Stimulated activated CD8-positive, alpha-beta memory T cell treated with anti-CD3 and anti-CD28 coated beads, Interleukin-12 subunit alpha, Interleukin-12 subunit beta, amount 100 ng/mL, for 1 hour (primary cell): ENCODE measurements around the gene FOXC2.
"Not testable (repeated sequence)": the region's sequence is repeated elsewhere in the genome, so short reads cannot be mapped to it uniquely, and the experiment has no call there.

ENCODE experiments used
- DNase-seq: peaks from one replicate; pipeline ENCODE4 v3.0.0-alpha.2; 2020; ENCODE audit warnings: low read depth

The FOXC2 gene

DNA sequence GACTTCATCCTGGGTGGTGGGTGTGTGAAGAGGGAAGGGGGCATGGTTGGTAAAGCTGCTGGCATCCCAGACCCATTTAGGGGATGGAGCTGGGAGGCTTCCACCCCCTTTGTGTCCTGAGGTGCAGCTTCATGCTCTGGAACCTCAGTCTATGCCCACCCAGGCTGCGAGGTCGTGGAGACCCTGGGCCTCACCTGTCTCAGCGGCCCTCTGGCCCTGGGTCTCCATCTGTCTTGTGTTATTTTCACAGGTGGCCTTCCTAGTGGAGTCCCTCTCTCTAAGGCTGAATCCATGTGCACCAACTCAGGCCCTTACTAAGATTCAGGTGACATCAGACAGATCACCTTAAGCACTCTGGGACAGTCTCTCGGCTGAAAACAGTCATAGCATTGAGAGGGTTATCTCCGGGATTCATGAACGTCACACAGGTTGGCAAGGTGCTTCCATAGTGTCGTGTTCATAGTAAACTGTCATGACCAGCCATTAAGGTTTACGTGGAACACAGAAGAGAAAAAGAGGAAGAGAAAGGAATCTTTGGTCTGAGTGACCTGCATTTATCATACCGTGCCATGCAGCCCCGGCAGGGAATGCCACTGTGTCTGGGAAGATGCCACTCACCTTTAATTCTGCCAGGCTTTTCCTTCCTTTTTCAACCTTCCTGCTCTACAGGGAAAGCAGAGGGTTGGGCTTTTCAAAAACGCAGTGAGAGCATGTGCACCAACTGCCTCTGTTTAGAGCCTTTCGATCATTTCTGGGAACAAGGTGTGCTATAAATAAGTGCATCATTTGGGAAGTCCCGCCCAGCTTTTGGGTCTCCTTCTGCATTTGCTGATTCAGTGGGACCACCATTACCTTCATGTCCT, 7.2 kb downstream of the FOXC2 start:
- no peak for DNase-seq

DNA sequence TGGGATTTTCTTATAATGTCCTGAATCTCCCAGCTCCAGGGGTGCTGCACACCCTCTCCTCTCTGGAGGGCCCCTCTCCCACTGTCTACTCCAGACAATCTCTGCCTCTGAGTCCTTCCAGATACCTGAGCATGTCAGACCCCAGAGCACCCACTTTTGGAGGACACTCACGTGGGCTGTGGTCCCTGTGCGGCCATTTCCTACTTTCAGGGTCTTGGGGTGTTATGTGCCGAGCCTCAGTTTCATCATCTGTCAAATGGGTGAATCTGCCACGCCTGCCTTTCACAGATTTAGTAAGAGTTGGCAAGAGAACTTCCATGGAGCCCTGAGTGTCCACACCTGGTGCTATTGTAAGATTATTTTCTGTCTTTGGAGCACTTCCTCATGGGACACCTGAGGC, 8.0 kb downstream of the FOXC2 start:
- DNase-seq, result no peak

DNA sequence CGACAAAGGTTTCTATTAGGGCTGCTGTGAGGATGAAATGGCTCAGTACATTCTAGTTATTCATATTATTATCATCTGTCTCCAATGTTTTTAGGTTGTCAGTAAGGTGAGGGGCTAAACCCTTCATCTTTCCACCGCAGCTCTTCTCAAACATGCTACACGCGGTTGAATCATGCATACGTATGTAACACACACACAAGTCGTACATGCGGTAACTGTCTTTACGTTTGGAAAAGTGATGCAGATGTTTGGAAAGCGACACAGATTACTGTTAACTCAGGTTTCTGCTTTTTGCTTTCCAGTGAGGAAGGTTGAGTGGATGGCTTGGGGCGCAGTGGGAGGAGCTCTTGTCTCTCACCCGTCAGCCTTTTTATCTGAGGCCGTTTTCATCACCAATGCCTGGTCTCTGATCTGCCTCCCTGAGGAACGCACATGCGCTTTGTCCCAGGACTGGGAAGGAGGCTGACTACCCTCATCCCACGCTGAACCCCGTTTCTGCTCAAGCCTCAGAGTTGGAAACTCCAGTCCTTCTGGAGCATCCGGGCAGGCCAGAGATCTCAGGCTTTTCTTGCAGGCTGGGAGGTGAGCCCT, 8.6 kb downstream of the FOXC2 start:
- DNase-seq, result no peak

DNA sequence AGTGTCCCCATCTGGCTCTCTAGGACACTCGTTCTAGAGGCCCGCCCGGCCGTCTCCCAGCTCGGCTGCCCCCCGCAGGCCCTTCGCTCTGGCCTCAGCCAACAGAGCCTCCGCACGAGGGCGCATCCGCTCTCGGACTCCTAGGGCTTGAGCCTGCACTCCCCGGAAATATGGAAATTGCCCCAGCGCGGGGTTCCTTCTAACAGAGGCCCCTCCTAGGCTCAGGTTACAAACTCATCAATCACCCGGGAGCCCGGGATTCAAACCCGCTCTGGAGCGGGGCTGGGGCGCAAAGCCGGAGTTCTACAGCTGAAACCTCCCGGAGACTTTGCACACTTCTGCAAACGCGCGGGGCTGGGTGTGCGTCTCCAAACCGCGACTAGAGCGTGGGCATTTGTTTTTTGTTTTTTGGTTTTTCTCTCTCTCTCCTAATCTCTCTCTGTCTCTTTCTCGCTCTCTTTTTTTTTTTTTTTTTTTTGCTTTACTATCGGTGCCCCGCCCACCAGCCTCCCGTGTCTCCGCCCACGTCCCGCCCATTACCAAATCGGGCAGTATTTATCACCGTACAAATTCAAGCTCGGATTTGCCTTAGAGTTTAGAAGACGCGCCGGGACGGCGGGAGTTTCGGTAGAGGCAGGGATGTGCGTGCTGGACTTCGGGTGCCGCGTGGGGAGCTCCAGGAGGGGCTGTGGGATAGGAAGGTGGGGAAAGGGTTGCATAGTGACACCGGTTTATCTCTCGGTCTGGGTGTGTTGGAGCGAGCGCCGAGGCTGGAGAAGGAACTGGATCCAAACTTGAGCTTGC, 9.3 kb downstream of the FOXC2 start:
- DNase-seq, result no peak

DNA sequence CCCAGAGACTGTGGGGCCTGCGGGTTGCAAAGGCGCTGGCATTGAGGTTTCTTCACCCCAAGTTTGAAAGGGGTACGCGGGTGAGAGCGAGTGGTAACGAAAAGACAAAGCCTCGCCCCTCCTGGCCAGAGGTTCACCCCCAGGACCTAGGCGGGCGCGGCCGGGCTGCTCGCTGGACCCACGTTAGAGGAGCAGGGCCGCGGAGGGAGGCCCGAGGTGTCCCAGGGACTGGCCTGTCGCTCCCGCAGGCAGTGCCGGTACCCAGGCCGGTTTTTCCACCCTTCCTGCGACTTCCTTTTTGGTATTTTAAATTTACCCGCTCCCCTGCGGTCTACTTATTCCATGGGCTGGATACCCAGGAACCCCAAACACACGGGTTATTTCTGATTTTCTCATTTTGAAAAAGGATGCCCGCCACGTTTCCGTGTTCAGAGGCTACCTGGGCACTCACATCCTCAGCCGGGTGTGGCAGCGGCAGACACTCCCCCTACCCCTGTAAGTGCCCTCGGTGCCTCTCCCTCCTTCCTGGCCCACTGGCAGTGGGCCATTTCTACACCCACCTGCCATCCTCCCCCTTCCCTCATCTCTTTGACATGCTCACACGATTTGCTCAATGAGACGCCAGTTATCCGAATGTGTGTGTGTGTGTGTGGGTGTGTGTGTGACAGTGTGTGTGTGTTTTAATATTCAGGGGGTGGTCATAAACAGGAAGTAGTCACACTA, 10.1 kb downstream of the FOXC2 start:
- DNase-seq, result no peak

DNA sequence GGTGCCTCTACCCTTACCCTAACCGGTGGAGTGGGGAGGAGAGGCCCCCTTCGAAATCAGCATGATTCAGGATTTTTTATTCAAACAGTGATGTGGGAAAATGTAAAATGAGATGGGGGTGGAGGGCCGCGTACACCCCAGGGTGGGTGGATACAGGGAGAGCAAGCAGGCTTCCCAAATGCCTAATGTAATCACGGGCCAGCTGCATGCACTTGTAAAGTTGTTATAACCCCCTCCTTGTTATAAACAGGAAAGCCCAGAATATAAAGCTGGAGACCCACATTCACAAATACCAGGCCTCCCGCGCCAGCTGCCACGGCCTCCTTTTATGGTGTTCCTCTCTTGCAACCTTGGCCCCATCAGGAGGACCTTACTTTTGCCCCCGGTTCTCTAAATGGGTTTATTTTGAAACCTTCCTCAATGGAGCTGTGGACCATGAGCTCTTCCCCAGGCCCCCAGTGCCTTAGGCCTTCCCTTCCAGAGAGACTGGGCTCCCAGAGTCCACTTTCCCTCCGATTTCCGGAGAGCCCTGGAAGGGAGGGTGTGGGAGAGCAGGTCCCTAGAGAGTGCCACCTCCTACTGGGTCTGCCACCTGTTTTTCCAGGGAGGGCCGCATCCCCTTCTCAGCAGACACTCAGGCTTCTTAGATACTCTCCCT, 10.8 kb downstream of the FOXC2 start:
- DNase-seq, result no peak

DNA sequence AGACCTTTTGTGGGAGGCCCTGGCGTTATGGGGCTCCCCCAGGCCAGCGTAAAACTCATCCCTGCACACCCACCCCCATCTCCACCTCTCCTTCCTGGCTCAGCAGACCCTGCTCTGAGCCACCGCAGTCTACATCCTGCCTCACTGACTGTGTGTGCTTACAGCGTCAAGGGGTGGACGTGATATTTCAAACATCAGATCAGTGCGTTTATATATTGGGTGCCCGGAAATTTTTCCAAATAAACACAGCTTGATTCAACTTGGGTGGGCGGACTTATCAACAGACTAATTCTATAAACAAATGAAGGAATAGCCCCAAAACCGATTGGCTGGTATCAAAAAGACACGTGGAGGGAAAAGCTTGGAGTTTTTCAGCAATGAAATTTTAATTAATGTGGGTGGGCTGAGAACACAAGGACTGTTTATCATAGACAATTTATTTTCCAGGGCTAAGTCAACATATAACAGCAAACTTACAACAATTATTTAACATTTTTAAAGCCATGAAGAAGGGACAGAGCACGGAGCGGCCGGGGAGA, 11.5 kb downstream of the FOXC2 start, which contains the start of gene FOXL1:
Gene FOXL1 (plus strand): TSS at position 489 of the 539 bp plus-strand sequence. CDS start 175 bp downstream, outside the sequence.
- no peak for DNase-seq

DNA sequence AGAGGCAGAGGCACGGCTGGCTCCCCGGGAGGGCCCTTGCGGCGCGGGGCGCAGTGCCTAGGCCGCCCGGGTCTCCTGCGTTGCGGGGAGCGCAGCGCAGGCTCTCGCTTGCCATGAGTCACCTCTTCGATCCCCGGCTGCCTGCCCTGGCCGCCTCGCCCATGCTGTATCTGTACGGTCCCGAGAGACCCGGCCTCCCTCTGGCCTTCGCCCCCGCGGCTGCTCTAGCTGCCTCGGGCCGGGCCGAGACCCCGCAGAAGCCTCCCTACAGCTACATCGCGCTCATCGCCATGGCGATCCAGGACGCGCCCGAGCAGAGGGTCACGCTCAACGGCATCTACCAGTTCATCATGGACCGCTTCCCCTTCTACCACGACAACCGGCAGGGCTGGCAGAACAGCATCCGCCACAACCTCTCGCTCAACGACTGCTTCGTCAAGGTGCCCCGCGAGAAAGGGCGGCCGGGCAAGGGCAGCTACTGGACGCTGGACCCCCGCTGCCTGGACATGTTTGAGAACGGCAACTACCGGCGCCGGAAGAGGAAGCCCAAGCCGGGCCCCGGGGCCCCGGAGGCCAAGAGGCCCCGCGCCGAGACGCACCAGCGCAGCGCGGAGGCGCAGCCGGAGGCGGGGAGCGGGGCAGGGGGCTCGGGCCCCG, 12.1 kb downstream of the FOXC2 start:
- no peak for DNase-seq

DNA sequence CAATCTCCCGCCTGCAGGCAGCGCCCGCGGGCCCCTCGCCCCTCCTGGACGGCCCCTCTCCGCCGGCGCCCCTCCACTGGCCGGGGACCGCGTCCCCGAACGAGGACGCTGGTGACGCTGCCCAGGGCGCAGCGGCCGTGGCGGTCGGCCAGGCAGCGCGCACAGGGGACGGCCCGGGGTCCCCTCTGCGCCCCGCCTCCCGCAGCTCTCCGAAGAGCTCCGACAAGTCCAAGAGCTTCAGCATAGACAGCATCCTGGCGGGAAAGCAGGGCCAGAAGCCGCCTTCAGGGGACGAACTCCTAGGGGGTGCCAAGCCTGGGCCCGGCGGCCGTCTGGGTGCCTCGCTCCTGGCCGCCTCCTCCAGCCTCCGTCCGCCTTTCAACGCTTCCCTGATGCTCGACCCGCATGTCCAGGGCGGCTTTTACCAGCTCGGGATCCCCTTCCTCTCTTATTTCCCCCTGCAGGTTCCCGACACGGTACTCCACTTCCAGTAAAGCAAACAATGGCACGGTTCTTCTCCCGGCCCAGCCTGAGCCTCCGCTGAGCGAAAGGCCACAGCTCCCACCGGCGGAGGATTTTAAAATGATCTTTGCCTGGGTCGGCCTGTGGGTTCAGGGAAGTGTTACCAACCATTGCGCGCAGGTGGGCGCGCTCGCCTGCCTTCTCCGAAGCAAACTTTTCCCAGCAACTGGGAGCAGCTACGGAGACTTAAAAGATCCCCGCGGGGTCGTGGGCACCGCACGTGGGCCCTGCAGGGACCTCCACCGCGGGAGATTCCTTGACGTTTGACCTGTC, 12.8 kb downstream of the FOXC2 start:
- DNase-seq, result no peak

DNA sequence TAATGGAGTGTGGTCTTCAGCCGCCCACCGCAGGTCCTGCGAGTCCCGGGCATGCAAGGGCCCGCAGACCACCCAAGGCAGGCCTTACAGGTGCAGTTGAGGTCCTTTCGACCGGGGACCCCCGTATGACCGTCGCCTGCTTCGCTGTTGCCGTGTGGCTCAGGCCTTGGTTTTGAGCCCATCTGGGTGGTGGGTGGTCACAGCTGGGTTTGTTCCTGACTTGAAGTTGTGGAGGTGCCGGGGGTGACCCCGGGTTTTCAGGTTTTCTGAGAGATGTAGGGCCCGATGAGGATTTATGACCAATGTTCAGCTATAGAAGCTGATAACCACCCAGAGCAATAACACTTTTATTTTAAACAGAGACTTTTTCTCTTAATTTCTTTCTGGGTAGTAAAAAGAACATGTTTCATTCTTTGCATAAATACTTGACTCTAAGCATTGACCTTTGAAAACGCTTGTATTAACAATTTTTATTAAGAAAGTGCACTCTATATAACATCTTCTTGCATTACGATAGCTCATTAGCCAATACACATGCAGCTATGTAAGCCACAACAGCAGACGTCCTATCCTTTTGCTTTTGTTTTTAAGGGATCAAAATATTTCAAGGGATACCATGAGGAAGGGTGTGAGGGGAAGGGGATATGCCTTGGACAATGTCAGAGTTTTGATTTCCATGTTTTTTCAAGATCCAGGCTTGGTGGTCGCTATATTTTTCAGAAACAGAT, 13.6 kb downstream of the FOXC2 start:
- DNase-seq, result no peak

DNA sequence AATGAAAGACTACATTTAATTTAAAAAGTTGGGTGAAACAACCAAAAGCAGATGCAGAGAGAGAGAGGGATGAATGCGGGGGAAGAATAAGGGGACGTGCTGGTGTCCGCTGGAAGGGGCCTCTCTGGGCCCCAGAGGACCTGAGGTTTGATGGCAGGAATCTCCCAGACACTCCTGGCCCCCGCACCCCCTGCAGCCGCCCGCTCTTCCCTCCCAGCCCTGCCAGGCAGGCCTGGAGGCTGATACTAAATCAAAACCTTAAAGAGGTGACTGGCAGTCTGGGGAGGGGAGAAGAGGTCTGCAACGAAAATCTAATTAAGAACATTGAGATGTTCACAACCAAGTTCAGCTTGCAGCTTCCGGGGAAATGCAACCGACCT, 14.2 kb downstream of the FOXC2 start:
- no peak for DNase-seq

DNA sequence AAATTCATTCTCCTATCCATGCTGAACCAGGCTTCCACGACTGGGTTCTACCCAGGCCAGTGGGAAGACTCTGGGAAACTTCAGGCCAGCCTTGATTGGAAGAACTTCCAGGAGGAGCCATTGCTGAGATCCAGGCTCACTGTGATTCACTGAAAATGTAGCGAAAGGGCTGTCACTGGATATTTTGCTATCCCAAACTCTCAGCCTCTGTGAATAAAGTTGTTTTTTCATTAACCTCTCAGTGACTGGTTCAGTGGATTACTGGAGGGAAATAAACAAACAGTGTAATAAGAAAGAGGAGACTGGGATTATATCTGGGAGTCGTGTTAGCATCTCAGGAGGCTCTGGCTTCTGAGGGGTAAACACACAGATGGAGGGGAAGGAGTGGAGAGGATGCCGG, 14.8 kb downstream of the FOXC2 start:
- DNase-seq, result no peak

DNA sequence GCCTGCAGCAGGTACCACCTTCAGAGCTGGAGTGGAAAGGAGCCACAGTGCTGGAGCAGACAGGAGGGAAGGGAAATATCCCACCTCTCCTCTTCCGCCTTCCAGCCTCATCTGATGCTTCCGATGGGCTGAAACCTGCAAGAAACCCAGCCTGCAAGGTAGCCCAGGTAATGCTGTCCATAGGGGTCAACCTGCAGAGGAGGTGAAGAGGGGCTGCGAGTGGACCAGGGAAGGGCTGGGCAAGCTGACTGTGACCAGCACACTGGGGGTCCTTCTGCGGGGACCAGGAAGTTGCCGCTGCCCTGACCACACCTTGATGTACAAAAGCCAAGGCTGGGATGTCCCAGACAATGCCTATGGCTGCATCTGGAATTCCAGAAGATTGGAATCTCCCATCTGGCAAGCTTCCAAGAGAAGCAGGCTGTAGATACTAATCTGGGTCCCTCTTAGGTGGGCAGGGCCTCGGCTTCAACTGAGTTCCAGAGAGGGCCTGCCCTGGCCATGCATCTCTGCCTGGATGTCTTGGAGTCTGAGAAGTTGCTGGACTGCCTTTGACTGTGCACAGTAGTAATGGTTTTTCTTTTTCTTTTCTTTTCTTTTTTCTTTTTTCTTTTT, 17.5 kb downstream of the FOXC2 start:
- no peak for DNase-seq

DNA sequence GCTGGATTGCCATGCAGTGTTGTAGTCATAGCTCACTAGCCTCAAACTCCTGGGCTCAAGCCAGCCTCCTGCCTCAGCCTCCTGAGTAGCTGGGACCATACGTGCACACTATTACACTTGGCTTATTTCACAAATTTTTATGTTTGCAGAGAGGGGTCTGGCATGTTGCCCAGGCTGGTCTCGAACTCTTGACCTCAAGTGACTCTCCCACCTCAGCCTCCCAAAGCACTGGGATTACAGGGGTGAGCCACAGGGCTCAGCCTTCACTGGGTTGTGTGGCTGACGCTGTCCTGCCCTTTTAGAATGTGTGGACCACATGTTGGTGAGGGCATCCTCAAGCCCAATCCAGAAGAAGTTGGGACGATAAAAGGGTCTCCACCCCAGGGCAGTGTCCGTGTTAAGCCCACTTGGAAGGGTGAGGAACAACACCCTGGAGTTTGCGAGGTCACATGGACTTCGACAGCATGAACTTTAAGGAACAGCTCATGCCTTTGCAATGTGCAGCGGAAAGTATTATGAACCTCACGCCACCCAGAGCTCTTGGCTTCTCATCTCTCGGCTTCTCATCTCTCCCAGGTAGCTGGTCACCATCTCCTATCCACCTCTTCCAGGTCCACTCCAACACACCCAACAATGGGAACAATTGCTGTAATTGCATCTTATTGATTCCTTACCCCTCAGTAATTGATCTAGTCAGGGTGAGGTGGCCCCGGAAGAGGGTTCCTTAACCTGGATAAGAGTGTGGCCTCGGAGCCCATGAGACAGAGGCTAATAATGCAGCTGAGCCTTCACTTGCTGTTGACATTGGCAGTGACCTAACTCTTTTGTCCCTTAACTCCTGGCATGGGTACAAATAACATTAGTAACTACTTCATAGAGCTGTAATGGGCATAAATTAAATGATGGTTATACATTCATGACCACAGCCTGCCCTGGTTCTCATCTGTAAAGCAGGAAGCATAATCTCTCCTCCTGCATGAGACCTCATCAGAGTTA, 18.4 kb downstream of the FOXC2 start:
- DNase-seq, result no peak

DNA sequence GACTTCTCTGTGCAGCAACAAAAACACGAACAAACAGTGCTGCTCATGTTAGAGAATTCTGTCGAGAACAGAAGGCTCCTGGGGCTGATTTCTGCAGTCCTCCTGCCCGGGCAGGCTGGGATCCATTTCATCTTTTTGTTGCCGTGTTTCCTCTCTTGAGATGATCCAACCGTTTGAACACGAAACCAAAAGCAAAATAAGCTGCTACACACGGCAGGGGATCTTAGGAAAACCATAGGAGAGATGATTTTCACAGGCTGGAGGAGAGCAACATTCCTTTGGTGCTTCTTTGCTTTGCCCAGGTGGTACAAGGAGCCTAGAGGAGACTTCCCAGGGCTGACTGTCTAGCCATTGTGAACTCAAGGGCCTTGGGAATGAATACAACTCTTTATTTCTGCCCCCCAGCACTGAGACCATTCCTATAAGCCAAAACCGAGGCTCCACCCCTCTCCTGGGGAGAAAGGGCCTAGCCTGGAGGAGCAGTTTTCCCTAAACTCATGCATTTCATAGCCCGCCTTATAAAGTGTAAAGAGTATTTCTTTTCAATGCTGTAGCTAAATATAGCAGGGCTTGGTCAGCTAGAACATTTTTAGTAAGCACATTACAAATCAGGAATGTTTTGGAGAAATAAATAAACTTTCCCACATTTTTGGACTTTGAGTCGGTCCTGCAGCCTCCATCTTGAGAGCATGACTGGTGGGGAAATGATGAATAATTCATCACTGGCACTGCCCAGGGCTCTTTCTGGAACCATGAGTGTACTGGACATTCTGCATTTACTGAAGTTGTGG, 19.4 kb downstream of the FOXC2 start:
- DNase-seq, result no peak

DNA sequence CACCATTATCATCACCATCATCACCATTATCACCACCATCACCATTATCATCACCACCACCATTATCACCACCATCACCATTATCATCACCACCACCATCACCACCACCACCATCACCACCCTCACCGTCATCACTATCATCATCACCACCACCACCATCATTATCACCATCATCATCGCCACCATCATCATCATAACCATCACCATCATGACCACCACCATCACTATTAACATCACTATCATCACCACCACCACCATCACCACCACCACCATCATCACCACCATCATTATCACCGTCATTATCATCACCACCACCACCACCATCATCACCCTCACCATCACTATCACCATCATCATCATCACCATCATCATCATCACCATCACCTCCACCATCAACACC, 20.9 kb downstream of the FOXC2 start:
- DNase-seq, result no peak

DNA sequence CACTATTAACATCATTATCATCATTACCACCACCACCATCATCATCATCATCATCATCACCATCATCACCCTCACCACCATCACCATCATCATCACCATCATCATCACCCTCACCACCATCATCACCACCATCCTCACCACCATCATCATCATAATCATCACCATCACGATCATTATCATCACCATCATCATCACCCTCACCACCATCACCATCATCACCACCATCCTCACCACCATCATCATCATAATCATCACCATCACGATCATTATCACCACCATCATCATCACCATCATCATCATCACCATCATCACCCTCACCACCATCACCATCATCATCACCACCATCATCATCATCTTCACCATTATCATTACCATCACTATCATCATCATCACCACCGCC, 21.3 kb downstream of the FOXC2 start:
- DNase-seq, result not testable (repeated sequence)
